HG03354 (cell line): Measurements from ENCODE around the gene SIRT3.
"Not testable (repeated sequence)": the region's sequence is repeated elsewhere in the genome, so short reads cannot be mapped to it uniquely, and the experiment has no call there.

Experiments used
- ATAC-seq: cut with Tn5 transposase; IDR thresholded peaks from one replicate; pipeline ENCODE4 v1.9.1; 2021; ENCODE audit warnings: mild to moderate bottlenecking; ENCODE audit not compliant: unreplicated experiment, poor library complexity, severe bottlenecking

The SIRT3 gene

DNA sequence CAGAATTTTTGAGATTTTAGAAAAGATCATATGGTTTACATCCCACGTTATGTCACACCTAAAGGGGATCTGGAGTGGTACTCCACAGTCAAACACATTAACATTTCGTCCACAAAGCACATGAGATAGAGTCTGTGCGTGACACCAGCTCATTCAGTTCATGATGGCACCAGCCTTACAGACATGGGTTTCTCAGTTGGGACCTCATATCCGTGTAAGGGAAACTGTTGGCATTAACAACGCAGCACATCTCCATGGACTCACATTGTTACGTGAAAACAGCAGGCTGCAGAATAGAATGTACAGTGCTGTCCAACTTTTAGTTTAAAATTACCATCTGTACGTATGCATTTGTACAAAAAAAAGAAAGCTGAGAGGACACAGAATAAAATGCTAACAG lies 14.6 kb downstream of the SIRT3 start:
- no peak for ATAC-seq

GRCh38 chr11:220641-221215 lies 15.4 kb downstream of the SIRT3 start:
- not testable (repeated sequence) for ATAC-seq

GRCh38 chr11:218815-219593 lies 17.1 kb downstream of the SIRT3 start:
- ATAC-seq: no peak

GRCh38 chr11:217704-218103 lies 18.4 kb downstream of the SIRT3 start:
- ATAC-seq: no peak

DNA sequence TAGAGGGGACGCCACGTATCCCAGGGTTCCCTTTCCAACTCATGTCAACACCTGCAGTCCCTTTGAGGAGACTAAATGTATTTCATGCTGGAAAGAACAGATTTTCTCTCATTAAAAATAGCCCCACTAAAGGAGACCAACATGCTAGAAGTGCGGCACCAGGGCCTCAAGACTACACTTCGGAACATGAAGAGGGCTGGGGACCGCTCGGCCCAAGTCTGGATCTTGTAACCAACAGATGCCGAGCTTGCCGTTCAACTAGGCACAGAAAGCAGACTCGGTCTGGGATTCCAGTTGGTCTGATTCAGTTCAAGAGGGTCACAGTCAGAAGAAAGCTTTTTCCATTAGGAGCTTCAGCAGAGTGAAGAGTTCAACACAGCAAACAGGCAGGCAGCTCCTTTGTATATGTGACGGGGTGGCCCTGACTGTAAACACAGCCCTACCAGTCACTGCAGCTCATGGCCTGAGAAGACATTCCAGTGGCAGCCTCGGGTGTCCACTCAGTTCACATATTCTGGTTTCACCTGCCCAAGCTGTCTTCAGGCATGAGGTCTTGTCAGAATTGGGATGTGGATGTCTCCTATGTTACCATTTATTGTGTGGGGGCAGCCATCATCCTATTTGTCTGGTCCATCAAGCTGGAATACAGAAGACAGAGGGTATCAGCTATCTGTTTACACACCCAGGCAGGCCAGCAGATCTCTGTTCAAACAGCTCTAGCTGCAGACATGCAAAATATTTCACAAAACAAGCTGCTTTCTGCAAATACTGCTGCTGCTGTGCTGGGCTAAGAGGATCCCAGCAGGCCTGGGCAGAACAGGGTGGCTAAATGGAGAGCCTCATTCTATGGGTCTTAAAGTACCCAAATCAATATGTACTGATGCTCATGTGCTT lies 19.8 kb downstream of the SIRT3 start:
- ATAC-seq: no peak

- ATAC-seq: no peak
Observed at GRCh38 chr11:215581-216037, 20.5 kb downstream of the SIRT3 start.

DNA sequence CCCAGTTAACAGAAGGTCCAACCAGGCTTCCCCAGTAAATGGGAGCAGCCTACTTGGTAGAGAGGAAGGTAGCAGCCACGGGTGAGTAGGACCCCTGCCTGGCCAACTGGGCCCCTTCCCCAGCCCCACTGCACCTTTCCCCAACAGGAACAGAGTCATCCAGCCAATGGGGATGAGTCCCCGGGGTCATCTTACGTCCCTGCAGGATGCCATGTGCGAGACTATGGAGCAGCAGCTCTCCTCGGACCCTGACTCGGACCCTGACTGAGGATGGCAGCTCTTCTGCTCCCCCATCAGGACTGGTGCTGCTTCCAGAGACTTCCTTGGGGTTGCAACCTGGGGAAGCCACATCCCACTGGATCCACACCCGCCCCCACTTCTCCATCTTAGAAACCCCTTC lies 22.1 kb downstream of the SIRT3 start:
- no peak for ATAC-seq

DNA sequence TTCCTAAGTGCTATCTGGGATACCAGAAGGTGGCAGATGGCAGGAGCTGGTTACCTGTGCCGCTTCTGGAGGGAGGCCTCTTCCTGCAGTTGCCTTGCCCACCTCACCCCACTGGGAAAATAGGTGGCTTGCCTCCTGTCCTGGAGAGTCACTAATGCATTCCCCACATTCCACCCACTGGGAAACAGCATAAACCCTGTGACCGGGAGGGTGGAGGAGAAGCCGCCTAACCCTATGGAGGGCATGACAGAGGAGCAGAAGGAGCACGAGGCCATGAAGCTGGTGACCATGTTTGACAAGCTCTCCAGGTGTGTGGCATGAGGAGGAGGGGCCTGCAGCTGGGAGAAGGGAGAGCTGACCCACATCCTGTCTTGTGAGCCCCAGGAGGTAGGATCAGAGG lies 23.0 kb downstream of the SIRT3 start:
- ATAC-seq: no peak

GRCh38 chr11:212150-213100 lies 23.7 kb downstream of the SIRT3 start:
- no peak for ATAC-seq

- ATAC-seq: no peak
Observed at GRCh38 chr11:211741-212140, 24.4 kb downstream of the SIRT3 start.

DNA sequence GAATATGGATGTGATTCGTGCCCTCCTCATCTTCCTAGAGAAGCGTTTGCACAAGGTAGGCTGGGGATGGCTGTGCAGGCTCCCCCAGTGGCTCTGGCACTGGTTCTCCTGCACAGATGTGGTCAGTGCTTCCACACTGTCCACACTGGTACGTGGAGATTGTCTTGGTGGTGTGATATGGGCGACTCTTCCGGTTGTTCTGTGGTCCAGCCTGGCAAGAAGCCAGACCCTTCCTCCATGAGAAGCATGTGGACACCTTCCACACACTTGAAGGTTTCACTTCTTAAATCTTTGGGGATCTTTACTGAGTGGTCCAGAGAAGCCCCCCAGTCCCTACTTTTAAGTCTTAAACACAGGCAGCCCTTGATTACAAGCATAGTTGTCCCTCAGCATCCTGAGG lies 24.8 kb downstream of the SIRT3 start:
- ATAC-seq: no peak

GRCh38 chr11:210803-211180 lies 25.4 kb downstream of the SIRT3 start:
- no peak for ATAC-seq

GRCh38 chr11:210122-210802 lies 25.9 kb downstream of the SIRT3 start:
- ATAC-seq: no peak

GRCh38 chr11:209275-210121 lies 26.6 kb downstream of the SIRT3 start:
- no peak for ATAC-seq

DNA sequence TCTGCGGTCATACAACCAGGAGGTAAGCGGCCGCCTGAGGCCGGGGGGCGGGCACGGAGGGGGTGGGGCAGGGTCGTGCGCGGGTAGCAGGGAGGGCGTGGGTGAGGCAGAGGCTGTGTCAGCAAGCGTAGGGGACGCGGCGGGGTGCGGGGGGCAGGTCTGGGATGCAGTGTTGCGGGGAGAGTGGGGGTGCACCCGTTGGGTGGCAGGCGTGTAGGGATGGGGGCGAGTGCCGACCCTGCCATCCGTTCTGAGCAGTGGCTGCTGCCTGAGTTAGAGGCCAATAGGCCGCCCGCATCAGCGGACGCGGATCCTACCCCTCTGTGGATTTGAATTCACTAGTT lies 27.3 kb downstream of the SIRT3 start:
- peak; percentile 0 for ATAC-seq

DNA sequence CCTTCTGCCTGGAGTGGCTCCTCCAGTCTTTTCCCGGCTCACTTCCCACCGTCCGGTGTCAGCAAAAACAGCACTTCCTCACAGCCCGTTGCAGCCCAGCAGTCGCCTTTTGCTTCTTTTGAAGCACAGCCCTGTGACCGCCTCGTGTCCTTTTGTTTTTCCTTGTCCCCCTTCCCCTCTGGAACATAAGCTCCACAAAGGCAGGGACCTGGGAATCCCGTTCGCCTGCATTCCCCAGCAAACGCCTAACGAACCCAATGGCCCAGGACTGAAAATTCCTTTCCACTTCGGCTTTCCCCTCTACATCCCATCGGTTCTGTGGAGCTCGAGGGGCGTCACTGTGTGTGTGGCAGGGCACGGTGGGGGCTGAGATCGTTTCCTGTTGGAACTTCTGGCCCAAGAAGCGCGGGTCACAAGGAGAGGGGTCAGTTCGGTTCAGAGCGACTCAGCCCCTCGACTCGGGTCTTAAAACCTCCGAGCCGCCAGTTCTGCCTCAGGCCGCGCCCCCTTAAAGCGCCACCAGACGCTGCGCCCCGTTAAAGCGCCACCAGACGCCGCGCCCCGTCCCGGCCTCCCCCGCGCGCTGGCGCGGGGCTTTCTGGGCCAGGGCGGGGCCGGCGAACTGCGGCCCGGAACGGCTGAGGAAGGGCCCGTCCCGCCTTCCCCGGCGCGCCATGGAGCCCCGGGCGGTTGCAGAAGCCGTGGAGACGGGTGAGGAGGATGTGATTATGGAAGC lies 27.8 kb downstream of the SIRT3 start:
- ATAC-seq: peak; percentile 33

DNA sequence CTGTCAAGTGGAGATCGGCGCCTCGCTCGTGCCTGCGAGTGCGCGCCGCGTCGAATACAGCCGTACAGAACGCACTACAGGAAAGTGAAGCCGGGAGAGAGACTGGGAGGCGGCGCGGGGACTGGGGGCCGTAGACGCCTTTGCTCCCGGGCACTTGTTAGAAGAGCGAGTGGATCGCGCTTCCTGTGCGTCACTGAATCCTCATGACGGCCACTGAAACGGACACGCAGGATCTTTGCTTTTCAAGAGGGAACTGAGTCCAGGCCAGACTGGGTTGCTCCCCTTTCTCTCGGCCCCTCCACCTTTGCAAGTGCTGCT lies 28.3 kb downstream of the SIRT3 start:
- no peak for ATAC-seq
